HL-60 (cell line): ENCODE data around the gene BABAM2.

Experiments used
- GABPA ChIP-seq: IDR thresholded peaks from 2 replicates; pipeline ENCODE4 v1.6.1; 2012; ENCODE audit warnings: low read depth
- POLR2AphosphoS5 ChIP-seq: IDR thresholded peaks from 2 replicates; pipeline ENCODE4 v1.6.1; 2012; ENCODE audit warnings: low read depth
- TF ChIP-seq, protein P1 (sequence below): IDR thresholded peaks from one replicate; pipeline ENCODE4 v1.5.1; 2011; ENCODE audit warnings: low read length, control low read depth, inconsistent platforms; ENCODE audit not compliant: insufficient read depth
- TF ChIP-seq, protein P2 (sequence below): IDR thresholded peaks from 2 replicates; pipeline ENCODE4 v1.6.1; 2012; ENCODE audit warnings: low read depth; ENCODE audit not compliant: insufficient replicate concordance

- TF ChIP-seq POLR2AphosphoS5, result no peak
- TF ChIP-seq, protein P1, sequence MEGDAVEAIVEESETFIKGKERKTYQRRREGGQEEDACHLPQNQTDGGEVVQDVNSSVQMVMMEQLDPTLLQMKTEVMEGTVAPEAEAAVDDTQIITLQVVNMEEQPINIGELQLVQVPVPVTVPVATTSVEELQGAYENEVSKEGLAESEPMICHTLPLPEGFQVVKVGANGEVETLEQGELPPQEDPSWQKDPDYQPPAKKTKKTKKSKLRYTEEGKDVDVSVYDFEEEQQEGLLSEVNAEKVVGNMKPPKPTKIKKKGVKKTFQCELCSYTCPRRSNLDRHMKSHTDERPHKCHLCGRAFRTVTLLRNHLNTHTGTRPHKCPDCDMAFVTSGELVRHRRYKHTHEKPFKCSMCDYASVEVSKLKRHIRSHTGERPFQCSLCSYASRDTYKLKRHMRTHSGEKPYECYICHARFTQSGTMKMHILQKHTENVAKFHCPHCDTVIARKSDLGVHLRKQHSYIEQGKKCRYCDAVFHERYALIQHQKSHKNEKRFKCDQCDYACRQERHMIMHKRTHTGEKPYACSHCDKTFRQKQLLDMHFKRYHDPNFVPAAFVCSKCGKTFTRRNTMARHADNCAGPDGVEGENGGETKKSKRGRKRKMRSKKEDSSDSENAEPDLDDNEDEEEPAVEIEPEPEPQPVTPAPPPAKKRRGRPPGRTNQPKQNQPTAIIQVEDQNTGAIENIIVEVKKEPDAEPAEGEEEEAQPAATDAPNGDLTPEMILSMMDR, result no peak
- TF ChIP-seq GABPA, result no peak
- TF ChIP-seq, protein P2, sequence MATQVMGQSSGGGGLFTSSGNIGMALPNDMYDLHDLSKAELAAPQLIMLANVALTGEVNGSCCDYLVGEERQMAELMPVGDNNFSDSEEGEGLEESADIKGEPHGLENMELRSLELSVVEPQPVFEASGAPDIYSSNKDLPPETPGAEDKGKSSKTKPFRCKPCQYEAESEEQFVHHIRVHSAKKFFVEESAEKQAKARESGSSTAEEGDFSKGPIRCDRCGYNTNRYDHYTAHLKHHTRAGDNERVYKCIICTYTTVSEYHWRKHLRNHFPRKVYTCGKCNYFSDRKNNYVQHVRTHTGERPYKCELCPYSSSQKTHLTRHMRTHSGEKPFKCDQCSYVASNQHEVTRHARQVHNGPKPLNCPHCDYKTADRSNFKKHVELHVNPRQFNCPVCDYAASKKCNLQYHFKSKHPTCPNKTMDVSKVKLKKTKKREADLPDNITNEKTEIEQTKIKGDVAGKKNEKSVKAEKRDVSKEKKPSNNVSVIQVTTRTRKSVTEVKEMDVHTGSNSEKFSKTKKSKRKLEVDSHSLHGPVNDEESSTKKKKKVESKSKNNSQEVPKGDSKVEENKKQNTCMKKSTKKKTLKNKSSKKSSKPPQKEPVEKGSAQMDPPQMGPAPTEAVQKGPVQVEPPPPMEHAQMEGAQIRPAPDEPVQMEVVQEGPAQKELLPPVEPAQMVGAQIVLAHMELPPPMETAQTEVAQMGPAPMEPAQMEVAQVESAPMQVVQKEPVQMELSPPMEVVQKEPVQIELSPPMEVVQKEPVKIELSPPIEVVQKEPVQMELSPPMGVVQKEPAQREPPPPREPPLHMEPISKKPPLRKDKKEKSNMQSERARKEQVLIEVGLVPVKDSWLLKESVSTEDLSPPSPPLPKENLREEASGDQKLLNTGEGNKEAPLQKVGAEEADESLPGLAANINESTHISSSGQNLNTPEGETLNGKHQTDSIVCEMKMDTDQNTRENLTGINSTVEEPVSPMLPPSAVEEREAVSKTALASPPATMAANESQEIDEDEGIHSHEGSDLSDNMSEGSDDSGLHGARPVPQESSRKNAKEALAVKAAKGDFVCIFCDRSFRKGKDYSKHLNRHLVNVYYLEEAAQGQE, result no peak
These were observed 334.3 kb downstream of the BABAM2 start for GRCh38 chr2:28224648-28225472.
